T-helper 2 cell (primary cell): Measurements from ENCODE around the gene RETREG2.

Source experiments
- DNase-seq, 5 experiments: peaks; one replicate each; pipeline versions ENCODE4 v3.0.0 to v3.0.0-alpha.2; 2012 to 2022

RETREG2 gene

DNA sequence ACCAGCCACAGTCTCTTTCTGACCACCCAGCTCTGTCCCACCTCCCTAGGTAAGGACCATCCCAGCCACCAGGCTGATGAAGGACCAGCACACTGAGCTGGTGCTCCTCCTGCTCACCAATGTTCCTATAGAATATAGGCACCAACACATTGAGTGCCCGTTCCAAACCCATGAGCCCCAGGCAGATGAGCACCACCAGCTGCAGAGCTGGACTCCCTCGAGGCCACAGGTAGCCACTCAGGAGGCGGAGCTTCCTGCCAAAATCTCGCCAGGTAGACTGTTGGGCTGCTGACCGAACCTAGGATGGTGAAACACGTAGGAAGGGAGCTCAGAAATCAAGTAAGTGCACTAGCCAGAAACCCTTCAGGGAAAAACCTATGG is 38.5 kb downstream of the RETREG2 start:
- no peak for DNase-seq

GRCh38 chr2:219218217-219218731 is 40.2 kb downstream of the RETREG2 start:
- peak in 2 of 5 experiments; percentile 17 to 24 for DNase-seq

DNA sequence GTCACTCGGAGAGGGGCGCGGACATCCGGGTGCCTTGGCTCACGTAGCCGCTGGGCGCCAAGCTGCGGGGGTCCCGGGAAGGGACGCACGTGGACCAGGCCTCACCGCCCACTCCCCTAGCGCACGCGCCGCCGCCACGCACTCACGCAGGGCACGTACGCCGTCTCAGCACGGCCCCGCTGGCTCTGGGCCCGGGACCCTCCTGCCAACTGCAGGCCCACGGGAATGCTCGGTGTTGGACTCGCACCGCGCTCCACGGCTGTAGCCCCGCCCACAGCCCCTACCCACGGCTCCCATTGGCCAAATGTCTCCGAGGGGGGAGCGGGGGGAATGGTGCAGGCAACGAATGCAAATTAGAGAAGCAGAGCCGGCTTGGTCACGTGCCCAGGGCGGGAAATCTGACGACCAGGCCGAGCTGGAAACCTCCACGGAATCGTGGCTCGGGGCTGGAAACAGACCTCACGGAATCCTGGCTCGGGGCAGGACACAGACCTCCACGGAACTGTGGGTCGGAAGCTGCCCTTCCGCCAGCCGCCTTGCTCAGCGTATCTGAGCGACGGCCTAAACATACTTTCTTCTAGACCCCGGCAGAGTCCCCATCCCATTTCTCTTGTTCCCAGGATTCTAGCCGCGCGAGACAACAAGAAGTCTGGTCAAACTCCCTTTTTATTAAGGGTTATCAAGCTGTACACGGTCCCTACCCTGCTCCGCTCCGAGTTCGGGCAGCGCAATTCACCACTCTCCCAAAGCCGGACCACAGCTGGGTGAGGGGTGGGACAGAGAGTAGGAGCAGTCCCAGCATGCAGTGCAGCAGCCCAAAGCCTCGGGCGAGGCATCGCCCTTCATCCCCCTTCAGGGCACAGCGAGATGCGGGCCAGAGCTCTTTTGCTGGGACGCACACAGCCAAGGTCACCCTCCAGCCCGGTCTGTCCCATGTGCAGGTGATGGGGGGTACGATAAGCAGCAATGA is 40.9 kb downstream of the RETREG2 start, which contains the start of gene ABCB6:
Gene ABCB6, minus strand, starts transcription at position 227 of the 970 bp plus-strand sequence. CDS start 285 bp downstream, outside the sequence.
- DNase-seq: peak; percentile 71 to 93 (median 79)

DNA sequence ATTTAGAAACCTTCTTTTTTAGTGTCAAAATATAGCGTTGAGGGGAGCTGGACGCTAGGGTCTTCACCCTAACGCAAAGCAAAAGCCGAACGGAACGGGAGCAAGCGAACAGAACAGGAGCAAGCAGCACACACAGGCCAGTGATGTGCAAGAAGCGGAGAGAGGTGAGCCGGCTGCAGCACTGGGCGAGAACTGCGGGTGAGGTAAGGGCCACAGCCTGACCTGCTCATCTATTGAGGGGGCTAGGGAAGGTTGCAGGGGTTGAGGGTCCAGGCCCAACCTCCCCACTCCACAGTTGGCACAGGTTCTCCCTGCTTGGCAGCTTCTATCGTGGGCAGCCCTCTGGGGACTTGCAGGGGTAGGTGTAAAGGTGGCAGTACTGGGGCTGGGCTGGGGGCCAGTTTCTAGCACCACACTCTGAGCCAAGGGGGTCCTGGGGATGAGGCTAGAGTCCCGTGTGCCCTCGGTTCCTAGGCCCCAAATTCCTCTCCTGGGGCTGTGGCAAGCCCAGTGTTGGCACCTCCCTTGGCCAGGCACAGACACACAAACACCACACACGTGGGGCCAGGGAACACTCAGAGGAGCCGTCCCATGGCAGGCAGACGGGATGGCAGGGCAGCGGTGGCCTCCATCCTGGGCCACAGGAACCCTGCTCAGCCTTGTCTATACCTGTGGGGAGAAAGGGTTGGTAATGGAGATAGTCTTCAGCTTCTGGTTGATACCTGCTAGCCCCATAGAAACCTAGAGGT is 41.9 kb downstream of the RETREG2 start:
- DNase-seq: no peak

GRCh38 chr2:219220652-219221402 is 42.8 kb downstream of the RETREG2 start:
- no peak for DNase-seq

DNA sequence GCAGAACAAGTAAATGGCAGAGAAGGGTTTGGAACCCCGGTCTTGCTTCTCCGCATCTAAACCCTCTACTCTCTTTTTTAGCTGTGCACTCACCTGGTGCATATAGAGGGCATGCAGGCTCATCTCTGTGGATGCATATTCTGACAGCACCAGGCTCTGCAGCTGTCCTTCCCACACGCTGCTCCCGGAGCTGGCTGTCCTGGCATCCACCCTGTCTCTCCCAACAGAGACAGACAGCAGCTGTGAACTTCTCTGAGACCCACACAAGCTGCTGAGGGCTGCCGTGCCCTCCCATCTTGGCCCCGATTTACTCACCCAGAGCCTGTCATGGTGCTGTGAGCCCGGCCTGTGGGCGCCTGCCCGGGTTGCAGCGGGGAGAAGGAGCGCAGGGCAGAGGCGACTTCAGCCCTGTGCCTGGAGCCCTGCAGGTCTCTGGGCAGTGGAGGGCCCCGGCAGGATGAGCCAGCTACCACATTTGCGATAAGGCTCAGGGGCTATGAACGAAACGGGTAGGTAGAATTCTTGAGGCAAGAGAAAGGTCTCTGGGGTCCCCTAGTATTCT is 44.0 kb downstream of the RETREG2 start:
- no peak for DNase-seq

DNA sequence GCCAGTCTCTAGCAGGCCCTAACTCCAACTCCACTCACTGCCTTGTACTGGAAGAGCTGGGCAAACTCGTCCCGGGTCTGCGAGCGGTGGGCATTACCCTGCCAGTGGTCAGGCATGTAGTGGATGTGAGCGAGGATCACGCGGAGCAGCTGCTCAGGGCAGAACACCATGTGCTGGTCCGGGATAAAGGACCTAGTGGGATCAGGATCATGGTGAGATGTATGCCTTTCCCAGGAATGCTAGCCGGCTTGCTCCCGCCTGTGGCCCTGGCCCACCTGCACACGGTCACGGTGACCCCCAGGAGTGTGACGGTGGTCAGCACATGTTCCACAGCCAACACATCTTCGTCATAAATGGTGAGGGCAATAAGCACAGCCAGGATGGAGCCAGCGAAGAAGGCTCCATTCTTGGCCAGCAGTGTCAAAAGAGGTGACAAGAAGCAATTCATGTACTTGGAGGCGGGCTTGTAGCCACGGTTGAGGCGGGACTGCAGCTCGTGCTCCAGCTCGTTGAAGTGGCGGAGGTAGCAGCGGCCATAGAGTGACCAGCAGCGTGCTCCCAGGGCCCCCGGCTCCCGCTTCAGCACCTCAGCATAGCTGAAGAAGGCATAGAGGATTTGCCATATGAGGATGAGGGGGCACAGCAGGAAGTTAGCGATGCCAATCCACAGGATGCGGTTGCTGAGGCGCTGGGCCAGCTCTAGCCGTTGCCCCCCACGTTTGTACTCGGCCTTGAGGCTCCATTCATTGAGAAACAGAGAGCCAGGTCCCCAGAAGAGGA is 45.9 kb downstream of the RETREG2 start:
- DNase-seq: no peak

DNA sequence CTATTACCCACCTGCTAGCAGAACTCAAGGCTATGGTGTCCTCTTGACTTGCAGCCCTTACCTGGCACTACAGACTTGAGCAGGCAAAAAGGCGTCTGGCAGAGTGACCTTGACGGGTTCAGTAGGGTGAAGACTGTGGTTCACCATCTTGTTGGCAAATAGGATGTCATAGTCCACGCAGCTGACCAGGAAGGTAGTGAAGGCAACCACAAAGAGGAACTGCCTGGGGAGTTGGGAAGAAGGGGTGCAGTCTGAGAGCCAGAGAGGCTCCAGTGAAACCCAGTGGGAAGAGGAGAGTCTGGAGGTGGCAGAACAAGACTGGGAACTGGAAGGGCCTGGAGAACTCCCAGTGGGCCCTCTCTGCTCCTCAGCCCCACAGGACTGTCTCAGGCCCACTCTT is 47.3 kb downstream of the RETREG2 start:
- no peak for DNase-seq

DNA sequence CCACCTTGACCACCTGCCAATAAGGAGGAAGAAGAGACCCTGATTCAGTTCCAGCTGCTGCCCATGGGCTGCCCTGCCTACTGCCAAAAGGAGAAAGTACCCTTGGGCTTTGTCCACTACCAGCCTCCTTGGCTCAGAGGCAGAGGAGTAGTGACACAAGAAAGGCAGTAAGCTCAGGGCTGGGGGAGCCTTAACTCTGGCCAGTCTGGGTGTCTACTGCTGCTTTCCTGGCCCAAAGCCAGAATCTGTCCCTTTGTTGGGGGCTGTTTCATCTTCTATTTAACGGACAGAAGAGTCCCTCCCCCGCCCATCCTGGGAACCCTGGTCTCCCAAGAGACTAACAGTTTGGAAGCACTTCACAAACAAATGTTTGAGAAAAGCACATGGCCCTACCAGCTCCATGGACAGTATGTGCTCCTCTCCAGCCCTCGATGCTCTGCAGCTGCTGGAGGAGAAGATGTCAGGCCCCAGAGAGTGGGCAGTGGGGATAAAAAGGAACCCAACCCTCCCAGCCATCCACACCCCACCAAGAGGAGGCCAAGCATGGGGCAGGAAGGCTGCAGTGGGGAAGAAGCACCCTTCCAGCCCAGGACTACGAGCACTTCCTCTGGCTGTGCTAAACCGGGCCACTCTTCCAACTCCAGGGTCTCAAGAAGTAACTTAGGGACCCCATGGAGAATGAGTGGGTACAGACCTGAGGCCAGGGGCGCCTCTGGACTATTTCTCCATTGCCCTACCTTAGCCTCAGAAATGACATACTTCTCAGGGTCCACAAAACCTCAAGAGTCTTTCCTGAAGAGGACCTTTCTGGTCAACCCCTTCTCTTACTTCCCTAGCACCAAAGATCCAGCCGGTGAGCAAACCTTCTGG is 50.2 kb downstream of the RETREG2 start:
- no peak for DNase-seq

GRCh38 chr2:219228911-219229304 is 50.8 kb downstream of the RETREG2 start:
- no peak for DNase-seq

DNA sequence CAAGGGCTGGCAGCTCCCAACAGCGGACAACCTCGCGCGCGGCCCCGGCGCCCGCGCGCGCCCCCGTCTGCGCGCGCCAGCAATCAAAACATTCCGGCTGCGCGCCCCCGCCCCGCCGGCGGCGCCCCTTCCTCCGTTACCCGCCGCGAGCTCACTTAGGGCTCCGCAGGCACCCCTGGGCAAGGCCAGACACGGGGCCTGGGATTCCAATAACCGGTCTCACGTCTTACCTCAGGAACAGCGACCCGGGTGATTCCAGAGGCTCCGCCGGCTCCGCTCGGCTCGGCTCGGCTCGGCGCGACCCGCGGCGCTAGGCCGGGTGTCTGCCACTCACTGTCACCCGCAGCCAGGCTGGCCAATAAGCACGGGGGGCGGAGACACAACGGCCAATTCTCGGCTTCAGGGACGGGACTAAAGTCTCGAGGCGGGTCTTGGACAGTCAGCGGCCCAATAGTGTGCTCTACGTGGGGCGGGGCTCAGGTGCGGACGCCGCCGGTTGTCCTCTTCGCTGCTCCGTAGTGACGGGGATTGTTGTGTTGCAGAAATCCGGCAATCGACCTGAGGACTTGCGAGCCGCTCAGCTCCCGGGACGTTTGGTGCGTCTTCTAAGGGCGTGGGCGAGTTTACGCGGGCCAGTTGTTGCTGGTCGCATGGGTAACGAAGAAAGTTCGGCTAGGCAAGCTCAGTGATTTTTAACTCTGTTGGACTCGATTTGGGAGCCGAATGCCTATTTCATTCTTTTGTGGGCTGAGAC is 51.4 kb downstream of the RETREG2 start, which contains the start of the genes ANKZF1 and ATG9A:
Gene ANKZF1, plus strand, starts transcription at position 502 of the 754 bp plus-strand sequence. CDS start 452 bp downstream, outside the sequence.
Gene ATG9A, minus strand, starts transcription at position 332 of the 754 bp plus-strand sequence. CDS start 1,612 bp downstream, outside the sequence.
- DNase-seq: peak; percentile 90 to 99 (median 98)

- peak in 1 of 5 experiments; percentile 60 for DNase-seq
Measured at GRCh38 chr2:219230059-219230540, 52.0 kb downstream of the RETREG2 start.

DNA sequence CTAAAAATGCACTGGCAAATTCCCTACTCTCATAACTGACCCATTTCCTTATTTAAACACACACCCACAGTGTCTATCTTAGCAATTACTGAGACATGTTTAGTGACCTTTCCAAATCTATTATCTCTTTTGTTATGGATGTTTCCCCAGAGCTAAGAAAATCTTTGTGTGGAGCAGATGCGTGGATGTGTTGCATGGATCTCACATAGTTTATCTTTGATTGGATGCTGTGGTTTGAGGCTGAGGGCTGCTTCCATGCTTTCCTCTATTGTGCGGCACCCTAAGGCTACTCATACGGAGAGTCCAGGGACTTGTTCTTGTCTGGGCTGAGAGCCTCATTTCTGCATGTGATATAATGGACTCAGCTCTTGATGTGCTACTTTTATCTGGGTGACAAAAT is 56.3 kb downstream of the RETREG2 start:
- no peak for DNase-seq
